ENCODE measurements around the gene ATP1B3.
A peak's percentile ranks its signal among the peaks of the same experiment; 100 is the strongest.
"Not testable (repeated sequence)": the region's sequence is repeated elsewhere in the genome, so short reads cannot be mapped to it uniquely, and the experiment has no call there.

Gene ATP1B3

DNA sequence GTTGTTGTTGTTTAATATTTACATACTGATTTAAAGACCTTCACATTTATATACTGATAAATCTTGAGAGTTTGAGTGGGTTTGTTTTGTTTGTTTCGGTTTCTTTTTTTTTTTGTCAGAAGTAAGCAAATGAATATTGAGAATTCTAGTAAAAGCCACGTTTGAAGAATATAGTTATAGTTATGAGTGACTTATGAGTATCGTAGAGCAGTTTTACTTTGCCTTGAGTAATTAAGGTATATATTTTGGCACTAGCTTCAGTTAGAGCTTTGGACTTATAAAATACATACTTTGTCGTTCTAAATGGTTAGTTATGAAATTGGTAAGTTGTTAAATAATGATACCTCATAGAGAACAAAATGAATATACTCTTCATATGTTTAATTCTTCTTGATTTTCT, 27.8 kb downstream of the ATP1B3 start:
- TF ChIP-seq, protein P1, sequence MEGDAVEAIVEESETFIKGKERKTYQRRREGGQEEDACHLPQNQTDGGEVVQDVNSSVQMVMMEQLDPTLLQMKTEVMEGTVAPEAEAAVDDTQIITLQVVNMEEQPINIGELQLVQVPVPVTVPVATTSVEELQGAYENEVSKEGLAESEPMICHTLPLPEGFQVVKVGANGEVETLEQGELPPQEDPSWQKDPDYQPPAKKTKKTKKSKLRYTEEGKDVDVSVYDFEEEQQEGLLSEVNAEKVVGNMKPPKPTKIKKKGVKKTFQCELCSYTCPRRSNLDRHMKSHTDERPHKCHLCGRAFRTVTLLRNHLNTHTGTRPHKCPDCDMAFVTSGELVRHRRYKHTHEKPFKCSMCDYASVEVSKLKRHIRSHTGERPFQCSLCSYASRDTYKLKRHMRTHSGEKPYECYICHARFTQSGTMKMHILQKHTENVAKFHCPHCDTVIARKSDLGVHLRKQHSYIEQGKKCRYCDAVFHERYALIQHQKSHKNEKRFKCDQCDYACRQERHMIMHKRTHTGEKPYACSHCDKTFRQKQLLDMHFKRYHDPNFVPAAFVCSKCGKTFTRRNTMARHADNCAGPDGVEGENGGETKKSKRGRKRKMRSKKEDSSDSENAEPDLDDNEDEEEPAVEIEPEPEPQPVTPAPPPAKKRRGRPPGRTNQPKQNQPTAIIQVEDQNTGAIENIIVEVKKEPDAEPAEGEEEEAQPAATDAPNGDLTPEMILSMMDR (conservative IDR thresholded peaks at IDR 0.05; ENCODE audit: low read length): no peak
- no peak for DNase-seq (ENCODE audit: low read depth)
- no peak overlapping the region for H3K4me3 ChIP-seq (ENCODE audit: low read length)

DNA sequence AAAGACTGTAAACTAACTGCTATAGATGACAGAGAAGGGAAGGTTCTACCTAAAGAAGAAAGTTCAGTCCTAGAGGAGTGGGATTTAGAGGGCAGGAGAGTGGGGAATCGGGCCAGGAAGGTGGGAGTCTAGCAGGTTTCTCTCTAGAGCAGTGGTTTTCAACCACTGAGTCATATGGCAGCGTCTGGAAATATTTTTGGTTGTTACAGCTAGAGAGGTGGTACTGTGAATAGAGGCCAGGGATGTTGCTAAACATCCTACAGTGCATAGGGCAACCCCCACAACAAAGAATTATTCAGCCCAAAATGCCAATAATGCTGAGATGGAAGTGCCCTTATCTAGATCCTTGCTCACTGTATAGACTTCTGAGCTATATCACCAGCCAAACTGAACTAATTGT, 28.7 kb downstream of the ATP1B3 start:
- DNase-seq (ENCODE audit: low read depth): peak; percentile 31
- TF ChIP-seq, protein P1 (conservative IDR thresholded peaks at IDR 0.05; ENCODE audit: low read length): no peak
- no peak overlapping the region for H3K4me3 ChIP-seq (ENCODE audit: low read length)

- TF ChIP-seq, protein P1 (conservative IDR thresholded peaks at IDR 0.05; ENCODE audit: low read length): no peak
- H3K4me3 ChIP-seq (ENCODE audit: low read length): no peak overlapping the region
- no peak for DNase-seq (ENCODE audit: low read depth)
These were observed 33.0 kb downstream of the ATP1B3 start for GRCh38 chr3:141909408-141909807.

DNA sequence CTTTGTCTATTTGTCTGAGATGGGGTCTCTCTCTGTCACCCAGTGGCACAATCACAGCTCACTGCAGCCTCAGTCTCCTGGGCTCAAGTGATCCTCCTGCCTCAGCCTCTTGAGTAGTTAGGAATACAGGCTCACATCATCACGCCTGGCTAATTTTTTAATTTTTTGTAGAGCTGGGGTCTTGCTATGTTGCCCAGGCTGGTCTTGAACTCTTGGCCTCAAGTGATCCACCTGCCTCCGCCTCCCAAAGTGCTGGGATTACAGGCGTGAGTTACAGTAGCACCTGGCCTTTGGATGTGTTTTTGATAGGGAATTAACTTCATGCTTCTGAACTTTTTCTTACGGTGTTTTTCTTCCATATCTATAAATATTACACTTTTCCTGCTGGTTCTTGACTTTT, 33.5 kb downstream of the ATP1B3 start:
- DNase-seq (ENCODE audit: low read depth); H3K4me3 ChIP-seq (ENCODE audit: low read length): not testable (repeated sequence)

GRCh38 chr3:141913150-141913811, 36.8 kb downstream of the ATP1B3 start:
- TF ChIP-seq, protein P1 (conservative IDR thresholded peaks at IDR 0.05; ENCODE audit: low read length): peak; percentile 77

DNA sequence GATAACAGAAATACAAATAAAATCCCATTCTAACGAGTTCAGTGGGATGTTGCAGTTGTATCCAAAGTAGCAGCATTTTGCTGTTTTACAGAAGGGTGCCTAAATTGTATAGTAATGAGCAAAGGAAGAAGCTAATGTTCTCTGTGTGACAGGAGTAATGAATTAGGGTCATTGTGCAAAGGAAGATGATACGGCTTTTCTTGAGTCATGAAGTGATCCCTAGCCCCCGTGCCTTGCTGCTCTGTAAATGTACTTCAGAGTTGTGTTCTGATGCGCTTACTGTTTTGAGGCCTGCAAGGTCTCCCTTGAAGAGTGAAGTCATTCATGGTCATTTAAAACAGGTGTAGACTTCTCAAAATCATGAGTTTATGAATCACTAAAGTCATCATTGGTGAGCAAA, 37.9 kb downstream of the ATP1B3 start:
- H3K4me3 ChIP-seq (ENCODE audit: low read length): no peak overlapping the region
- TF ChIP-seq, protein P1 (conservative IDR thresholded peaks at IDR 0.05; ENCODE audit: low read length): no peak
- DNase-seq (ENCODE audit: low read depth): no peak

More at GRCh38 chr3:141913150-141913811, 36.8 kb downstream of the ATP1B3 start:
- DNase-seq (ENCODE audit: low read depth): peak; percentile 66
- H3K4me3 ChIP-seq (ENCODE audit: low read length): no peak overlapping the region

DNA sequence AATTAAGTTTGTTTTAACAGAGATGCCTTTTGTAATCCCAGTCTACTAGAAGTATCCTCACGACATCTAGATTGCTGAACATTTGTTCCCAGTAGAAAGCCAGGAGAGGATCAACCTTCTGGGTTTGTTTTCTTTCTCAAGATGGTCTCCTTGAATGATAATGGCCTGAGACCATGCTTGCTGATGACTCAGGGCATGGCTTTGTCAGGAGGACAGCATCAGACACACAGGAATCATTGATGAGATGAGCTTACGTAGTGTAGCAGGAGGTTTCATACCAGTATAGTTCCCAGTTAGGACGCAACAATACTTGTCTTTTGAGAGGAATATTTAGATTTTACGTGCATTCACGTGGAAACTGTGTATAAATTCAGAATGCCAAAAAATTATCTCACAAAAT, 38.6 kb downstream of the ATP1B3 start:
- H3K4me3 ChIP-seq (ENCODE audit: low read length): no peak overlapping the region
- TF ChIP-seq, protein P1 (conservative IDR thresholded peaks at IDR 0.05; ENCODE audit: low read length): no peak
- DNase-seq (ENCODE audit: low read depth): no peak

All from AG10803 (cell line).